ENCODE data around the gene SERPINB2. TPM values are rescaled to one million over a fixed set of nuclear protein-coding genes. Genes with fewer than 3 reads are reported as not detected.

Gene SERPINB2
- total RNA-seq, 1 donor from 2014 or later, result not detected

GRCh38 chr18:63903851-63904570 is 16.5 kb downstream of the SERPINB2 start:
- Mint-ChIP-seq H3K4me3 (no peak overlapping the region), H3K36me3 (no peaks in the 10 kb centered on the region), H3K4me1 (no peaks in the 10 kb centered on the region), H3K9me3 (no peaks in the 10 kb centered on the region), H3K27me3 (ENCODE audit: insufficient read depth, low read depth) (no peaks in the 10 kb centered on the region), H3K27ac (no peak overlapping the region)
- H3F3A ChIP-seq (ENCODE audit: low read depth), result no peaks in the 10 kb centered on the region
- H3K9me3 ChIP-seq (ENCODE audit: low read depth), result no peaks in the 10 kb centered on the region
- no peaks in the 10 kb centered on the region for H3K79me2 ChIP-seq (ENCODE audit: low read depth)
- H3K4me1 ChIP-seq, result no peaks in the 10 kb centered on the region
- H2AFZ ChIP-seq (replicated peaks), result no peak overlapping the region
- TF ChIP-seq CTCF (IDR thresholded peaks at IDR 0.05), result no peak
- TF ChIP-seq EZH2phosphoT487 (IDR thresholded peaks at IDR 0.05), result no peak
- TF ChIP-seq EZH2 (IDR thresholded peaks at IDR 0.05), result no peak
- no peak overlapping the region for H3K4me2 ChIP-seq
- no peak for DNase-seq (ENCODE audit: low spot score)
- H3K27me3 ChIP-seq, result no peaks in the 10 kb centered on the region
- no peak overlapping the region for H3K27ac ChIP-seq
- no peak overlapping the region for H3K4me3 ChIP-seq
- no peaks in the 10 kb centered on the region for H4K20me1 ChIP-seq (ENCODE audit: low read depth)
- no peaks in the 10 kb centered on the region for H3K36me3 ChIP-seq
- no peak overlapping the region for H3K9ac ChIP-seq

- H4K20me1 ChIP-seq (ENCODE audit: low read depth), result no peaks in the 10 kb centered on the region
- no peaks in the 10 kb centered on the region for H3K36me3 ChIP-seq
- Mint-ChIP-seq H3K9me3 (no peaks in the 10 kb centered on the region), H3K27me3 (ENCODE audit: insufficient read depth, low read depth) (no peaks in the 10 kb centered on the region), H3K36me3 (no peaks in the 10 kb centered on the region), H3K4me3 (no peak overlapping the region), H3K27ac (no peak overlapping the region), H3K4me1 (no peaks in the 10 kb centered on the region)
- TF ChIP-seq EZH2phosphoT487 (IDR thresholded peaks at IDR 0.05) (no peak), EZH2 (IDR thresholded peaks at IDR 0.05) (no peak), CTCF (IDR thresholded peaks at IDR 0.05) (no peak)
- H3F3A ChIP-seq (ENCODE audit: low read depth), result no peaks in the 10 kb centered on the region
- H3K4me3 ChIP-seq, result no peak overlapping the region
- no peak for DNase-seq (ENCODE audit: low spot score)
- no peaks in the 10 kb centered on the region for H3K79me2 ChIP-seq (ENCODE audit: low read depth)
- no peak overlapping the region for H3K4me2 ChIP-seq
- H3K9me3 ChIP-seq (ENCODE audit: low read depth), result no peaks in the 10 kb centered on the region
- H3K4me1 ChIP-seq, result no peaks in the 10 kb centered on the region
- no peak overlapping the region for H2AFZ ChIP-seq (replicated peaks)
- no peaks in the 10 kb centered on the region for H3K27me3 ChIP-seq
- no peak overlapping the region for H3K27ac ChIP-seq
- H3K9ac ChIP-seq, result no peak overlapping the region
Observed at GRCh38 chr18:63904694-63905093, 17.2 kb downstream of the SERPINB2 start.

- H3K9me3 ChIP-seq (ENCODE audit: low read depth), result no peaks in the 10 kb centered on the region
- no peaks in the 10 kb centered on the region for H3K27me3 ChIP-seq
- H3F3A ChIP-seq (ENCODE audit: low read depth), result no peaks in the 10 kb centered on the region
- H4K20me1 ChIP-seq (ENCODE audit: low read depth), result no peaks in the 10 kb centered on the region
- H3K4me1 ChIP-seq, result no peaks in the 10 kb centered on the region
- no peak overlapping the region for H3K4me3 ChIP-seq
- no peaks in the 10 kb centered on the region for H3K79me2 ChIP-seq (ENCODE audit: low read depth)
- H3K4me1 Mint-ChIP-seq, result no peaks in the 10 kb centered on the region
- no peaks in the 10 kb centered on the region for H3K36me3 ChIP-seq
- H2AFZ ChIP-seq (replicated peaks), result no peak overlapping the region
- H3K9me3 Mint-ChIP-seq, result no peaks in the 10 kb centered on the region
- TF ChIP-seq EZH2phosphoT487 (IDR thresholded peaks at IDR 0.05) (no peak), CTCF (IDR thresholded peaks at IDR 0.05) (no peak), EZH2 (IDR thresholded peaks at IDR 0.05) (no peak)
- no peak overlapping the region for H3K4me3 Mint-ChIP-seq
- H3K36me3 Mint-ChIP-seq, result no peaks in the 10 kb centered on the region
- no peak for DNase-seq (ENCODE audit: low spot score)
- H3K27ac Mint-ChIP-seq, result no peak overlapping the region
- no peak overlapping the region for H3K27ac ChIP-seq
- H3K4me2 ChIP-seq, result no peak overlapping the region
- no peaks in the 10 kb centered on the region for H3K27me3 Mint-ChIP-seq (ENCODE audit: insufficient read depth, low read depth)
- H3K9ac ChIP-seq, result no peak overlapping the region
Observed at GRCh38 chr18:63905361-63905760, 17.9 kb downstream of the SERPINB2 start.
